Measurements from ENCODE around the gene PLCB1. TPM values are rescaled to one million over a fixed set of nuclear protein-coding genes. Genes with fewer than 3 reads are reported as not detected.

The PLCB1 gene
- total RNA-seq, 1 donor from 2014 or later = 2.0 TPM

- DNase-seq (ENCODE audit: low read depth) = peak; percentile 20
Measured at GRCh38 chr20:8504030-8504429, 372.0 kb downstream of the PLCB1 start.

- no peak for DNase-seq (ENCODE audit: low read depth)
Measured at GRCh38 chr20:8505476-8506200, 373.6 kb downstream of the PLCB1 start.

GRCh38 chr20:8507231-8507630, 375.2 kb downstream of the PLCB1 start:
- DNase-seq (ENCODE audit: low read depth) = no peak

- peak; percentile 6 for DNase-seq (ENCODE audit: low read depth)
Measured at GRCh38 chr20:8509809-8510208, 377.7 kb downstream of the PLCB1 start.

- no peak for DNase-seq (ENCODE audit: low read depth)
Measured at GRCh38 chr20:8510808-8511207, 378.7 kb downstream of the PLCB1 start.

- no peak for DNase-seq (ENCODE audit: low read depth)
Measured at GRCh38 chr20:8512003-8512402, 379.9 kb downstream of the PLCB1 start.

GRCh38 chr20:8515810-8516435, 383.9 kb downstream of the PLCB1 start:
- peak; percentile 29 for DNase-seq (ENCODE audit: low read depth)

- no peak for DNase-seq (ENCODE audit: low read depth)
Measured at GRCh38 chr20:8518878-8519277, 386.8 kb downstream of the PLCB1 start.

- DNase-seq (ENCODE audit: low read depth) = no peak
Measured at GRCh38 chr20:8519887-8520286, 387.8 kb downstream of the PLCB1 start.

GRCh38 chr20:8522168-8522567, 390.1 kb downstream of the PLCB1 start:
- no peak for DNase-seq (ENCODE audit: low read depth)

- peak; percentile 10 for DNase-seq (ENCODE audit: low read depth)
Measured at GRCh38 chr20:8523684-8524083, 391.6 kb downstream of the PLCB1 start.

- DNase-seq (ENCODE audit: low read depth) = peak; percentile 32
Measured at GRCh38 chr20:8524101-8525016, 392.3 kb downstream of the PLCB1 start.

GRCh38 chr20:8525017-8525343, 392.9 kb downstream of the PLCB1 start:
- DNase-seq (ENCODE audit: low read depth) = no peak

GRCh38 chr20:8526610-8527009, 394.5 kb downstream of the PLCB1 start:
- no peak for DNase-seq (ENCODE audit: low read depth)

- DNase-seq (ENCODE audit: low read depth) = peak; percentile 28
Measured at GRCh38 chr20:8527998-8528723, 396.1 kb downstream of the PLCB1 start.

- DNase-seq (ENCODE audit: low read depth) = no peak
Measured at GRCh38 chr20:8530022-8530421, 398.0 kb downstream of the PLCB1 start.

GRCh38 chr20:8532169-8532568, 400.1 kb downstream of the PLCB1 start:
- no peak for DNase-seq (ENCODE audit: low read depth)

GRCh38 chr20:8534368-8535160, 402.5 kb downstream of the PLCB1 start:
- DNase-seq (ENCODE audit: low read depth) = no peak

- no peak for DNase-seq (ENCODE audit: low read depth)
Measured at GRCh38 chr20:8535403-8536261, 403.6 kb downstream of the PLCB1 start.

- no peak for DNase-seq (ENCODE audit: low read depth)
Measured at GRCh38 chr20:8536262-8536618, 404.2 kb downstream of the PLCB1 start.
